Uterus (tissue), 4 donors: ENCODE data around the gene LMX1A. TPM values are rescaled to one million over a fixed set of nuclear protein-coding genes. Genes with fewer than 3 reads are reported as not detected.

Source experiments
- DNase-seq, 2 donors: peaks; one replicate each; pipeline ENCODE4 v3.0.0-alpha.2; 2019 to 2020
- H3K27ac ChIP-seq, 2 donors: fragments of 200-600 bp; sonication (generic); 1 replicate in 1 of 2; 2 replicates in 1 of 2; pipeline ENCODE4 v1.5.1; 2016 to 2018
- H3K27me3 ChIP-seq, 2 donors: fragments of 200-600 bp; sonication (generic); one replicate each; pipeline ENCODE4 v1.5.1; 2018 to 2019; ENCODE audit warnings: control low read depth in 1 of 2
- H3K36me3 ChIP-seq, 2 donors: fragments of 200-600 bp; sonication (generic); one replicate each; pipeline ENCODE4 v1.5.1; 2019; ENCODE audit warnings: control low read depth in 1 of 2
- H3K4me1 ChIP-seq, 2 donors: fragments of 200-600 bp; sonication (generic); one replicate each; pipeline ENCODE4 v1.5.1; 2018 to 2019; ENCODE audit warnings: control low read depth in 1 of 2
- H3K4me3 ChIP-seq, 2 donors: fragments of 200-600 bp; sonication (generic); 1 replicate in 1 of 2; 2 replicates in 1 of 2; pipeline ENCODE4 v1.5.1; 2018 to 2019; ENCODE audit warnings: mild to moderate bottlenecking in 1 of 2
- H3K9me3 ChIP-seq, 2 donors: fragments of 200-600 bp; sonication (generic); one replicate each; pipeline ENCODE4 v1.5.1; 2019; ENCODE audit warnings: control low read depth in 1 of 2
- CTCF ChIP-seq, 4 experiments: fragments of 200-600 bp in 2 of 4; fragments of 450-650 bp in 2 of 4; sonication (generic) in 2 of 4; IDR thresholded peaks; one replicate each; pipeline ENCODE4 v1.5.1; 2016 to 2019; ENCODE audit warnings: antibody characterized with exemption in 4 of 4, mild to moderate bottlenecking in 2 of 4, moderate library complexity in 1 of 4
- POLR2A ChIP-seq, 2 donors: fragments of 450-650 bp; IDR thresholded peaks; one replicate each; pipeline ENCODE4 v1.6.1; 2016; ENCODE audit warnings: antibody characterized with exemption in 2 of 2, mild to moderate bottlenecking in 1 of 2, moderate library complexity in 1 of 2
- intact Hi-C: fragments of 100-400 bp; cut with DNase I; formaldehyde crosslinking; loops from one replicate; pipeline ENCODE4 v1.15.1; 2023; ENCODE audit warnings: low total_unique reads
- total RNA-seq, 4 donors: library from RNA; depleted of rRNA in 3 of 4; stranded (reverse); fragments of >200 nt in 3 of 4; gene quantifications; one replicate each; pipeline versions ENCODE4 v1.1.0 to v1.2.4, GENCODE V29; 2014 to 2023
- donor health status: DM: yes; HTN: yes; CAD: no.

Gene LMX1A
- total RNA-seq, 4 donors from 2014 or later = 0.41 TPM; not detected in 3

- Histone ChIP-seq H3K9me3 (no peaks in the 10 kb centered on the region), H3K4me3 (no peak overlapping the region), H3K36me3 (no peaks in the 10 kb centered on the region), H3K27me3 (no peaks in the 10 kb centered on the region), H3K4me1 (no peaks in the 10 kb centered on the region), H3K27ac (no peak overlapping the region)
- TF ChIP-seq CTCF (IDR thresholded peaks at IDR 0.05) (no peak), POLR2A (IDR thresholded peaks at IDR 0.05) (no peak)
- intact Hi-C loops = no loop called here
- DNase-seq = no peak
These were observed 182.7 kb downstream of the LMX1A start for GRCh38 chr1:165173818-165174217.

DNA sequence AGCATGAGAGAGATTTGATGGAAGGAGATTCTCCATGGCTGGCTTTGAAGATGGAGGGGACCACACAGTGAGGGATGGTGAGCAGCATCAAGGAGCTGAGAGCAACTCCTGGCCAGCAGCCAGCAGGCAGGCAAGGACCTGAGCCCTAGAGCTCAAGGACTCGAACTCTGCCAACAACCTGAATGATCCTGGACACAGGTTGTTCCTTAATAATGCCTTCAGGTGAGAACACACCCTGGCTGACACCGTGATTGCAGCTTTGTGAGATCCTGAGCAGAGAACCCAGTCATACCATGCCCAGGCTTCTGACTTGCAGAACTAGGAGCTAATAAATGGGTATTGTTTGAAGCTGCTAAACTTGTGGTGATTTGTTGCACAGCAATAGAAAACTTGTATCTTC, 183.1 kb downstream of the LMX1A start:
- TF ChIP-seq POLR2A (IDR thresholded peaks at IDR 0.05) = no peak
- no peak for TF ChIP-seq CTCF (IDR thresholded peaks at IDR 0.05)
- no peaks in the 10 kb centered on the region for H3K4me1 ChIP-seq
- no peaks in the 10 kb centered on the region for H3K36me3 ChIP-seq
- no peak overlapping the region for H3K27ac ChIP-seq
- H3K27me3 ChIP-seq = no peaks in the 10 kb centered on the region
- no peaks in the 10 kb centered on the region for H3K9me3 ChIP-seq
- H3K4me3 ChIP-seq = no peak overlapping the region
- intact Hi-C loops = no loop called here
- no peak for DNase-seq

DNA sequence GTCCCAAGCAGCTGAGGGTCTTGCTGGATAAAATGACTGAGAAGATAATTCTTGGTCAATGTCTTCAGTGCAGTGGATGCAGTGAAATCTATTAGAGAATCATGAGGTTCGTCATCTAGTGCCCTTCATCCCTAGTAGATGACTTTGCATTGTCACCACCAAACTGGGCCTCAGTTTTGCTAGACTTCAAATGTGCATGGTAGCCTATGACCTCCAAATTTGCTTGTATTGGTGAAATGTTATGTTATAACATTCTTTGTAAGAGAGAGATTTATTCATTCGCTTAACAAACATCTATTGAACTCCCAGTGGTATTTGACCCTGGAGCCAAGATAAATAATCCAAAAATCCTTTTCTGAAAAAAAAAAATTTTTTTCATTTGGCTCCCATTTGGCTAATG, 183.8 kb downstream of the LMX1A start:
- no peak overlapping the region for H3K27ac ChIP-seq
- intact Hi-C loops = no loop called here
- H3K36me3 ChIP-seq = no peaks in the 10 kb centered on the region
- no peaks in the 10 kb centered on the region for H3K27me3 ChIP-seq
- TF ChIP-seq POLR2A (IDR thresholded peaks at IDR 0.05) (no peak), CTCF (IDR thresholded peaks at IDR 0.05) (no peak)
- no peaks in the 10 kb centered on the region for H3K4me1 ChIP-seq
- DNase-seq = no peak
- no peaks in the 10 kb centered on the region for H3K9me3 ChIP-seq
- no peak overlapping the region for H3K4me3 ChIP-seq

GRCh38 chr1:165169729-165170128, 186.8 kb downstream of the LMX1A start:
- DNase-seq = no peak
- Histone ChIP-seq H3K36me3 (no peaks in the 10 kb centered on the region), H3K9me3 (no peaks in the 10 kb centered on the region), H3K27ac (no peak overlapping the region), H3K27me3 (no peaks in the 10 kb centered on the region), H3K4me3 (no peak overlapping the region), H3K4me1 (no peaks in the 10 kb centered on the region)
- TF ChIP-seq POLR2A (IDR thresholded peaks at IDR 0.05) (no peak), CTCF (IDR thresholded peaks at IDR 0.05) (no peak)
- intact Hi-C loops = no loop called here

DNA sequence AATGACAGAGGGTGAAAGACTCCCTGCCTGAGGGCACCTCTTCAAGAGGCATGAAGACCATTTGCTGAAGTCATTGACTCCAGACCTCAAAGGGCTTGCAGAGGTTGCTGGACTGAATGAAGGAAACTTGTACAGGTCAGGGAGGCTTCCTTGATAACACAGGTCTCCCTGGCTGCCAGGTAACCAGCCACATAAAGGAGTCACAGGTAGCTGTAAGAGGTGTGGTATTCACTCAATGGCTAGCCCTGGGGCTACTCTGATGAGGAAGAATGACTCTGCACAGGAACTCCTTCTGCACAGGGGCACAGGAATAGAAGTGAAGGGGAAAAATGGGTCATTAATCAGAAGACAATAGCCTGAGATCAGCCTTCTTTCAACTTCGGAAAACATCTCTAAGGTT, 187.5 kb downstream of the LMX1A start:
- Histone ChIP-seq H3K9me3 (no peaks in the 10 kb centered on the region), H3K4me3 (no peak overlapping the region), H3K4me1 (no peaks in the 10 kb centered on the region), H3K27ac (no peak overlapping the region), H3K36me3 (no peaks in the 10 kb centered on the region), H3K27me3 (no peaks in the 10 kb centered on the region)
- DNase-seq = no peak
- intact Hi-C loops = no loop called here
- TF ChIP-seq POLR2A (IDR thresholded peaks at IDR 0.05) (no peak), CTCF (IDR thresholded peaks at IDR 0.05) (no peak)
